PC-9 (cell line): ENCODE results near the gene COX5A. TPM values are rescaled to one million over a fixed set of nuclear protein-coding genes. Genes with fewer than 3 reads are reported as not detected.
"Not testable (repeated sequence)": the region's sequence is repeated elsewhere in the genome, so short reads cannot be mapped to it uniquely, and the experiment has no call there.

ENCODE experiments used
- BruUV-seq: library from RNA; stranded (reverse); fragments of 400-500 nt; replicated peaks from 2 replicates; lab custom pipeline; 2021; lab: Mats Ljungman, UMichigan
- CTCF ChIA-PET: fragments of 300-600 bp; sonication (Branson Sonifier 250); formaldehyde crosslinking; loops from one replicate; lab custom pipeline; 2022; ENCODE audit warnings: antibody characterized with exemption; lab: Charles Lee
- POLR2A ChIA-PET: fragments of 300-600 bp; sonication (Branson Sonifier 250); formaldehyde crosslinking; loops from one replicate; lab custom pipeline; 2022; ENCODE audit warnings: antibody characterized with exemption; ENCODE audit not compliant: unreplicated experiment; lab: Charles Lee
- DNase-seq, 2 experiments: peaks; one replicate each; pipeline versions ENCODE4 v3.0.0 to v3.0.0-alpha.2; 2015 to 2022; ENCODE audit warnings: mixed read lengths in 1 of 2
- H2AFZ ChIP-seq: fragments of 200-600 bp; sonication (generic); 2 replicates; pipeline ENCODE4 v1.8.1; 2017; ENCODE audit warnings: antibody characterized with exemption
- H3F3A ChIP-seq: fragments of 200-600 bp; sonication (generic); 2 replicates; pipeline ENCODE4 v1.8.1; 2017; ENCODE audit warnings: antibody characterized with exemption, mild to moderate bottlenecking, low read depth; ENCODE audit not compliant: insufficient read depth
- H3K27ac ChIP-seq: fragments of 200-600 bp; sonication (generic); 2 replicates; pipeline ENCODE4 v1.6.1; 2016; ENCODE audit warnings: mixed run types
- H3K27me3 ChIP-seq: fragments of 200-600 bp; sonication (generic); 2 replicates; pipeline ENCODE4 v1.6.1; 2016; ENCODE audit warnings: low read depth, mixed run types; ENCODE audit not compliant: insufficient read depth
- H3K36me3 ChIP-seq: fragments of 200-600 bp; sonication (generic); 2 replicates; pipeline ENCODE4 v1.6.1; 2016; ENCODE audit warnings: low read depth, mixed run types
- H3K4me1 ChIP-seq: fragments of 200-600 bp; sonication (generic); replicated peaks from 2 replicates; pipeline ENCODE4 v1.6.1; 2016; ENCODE audit warnings: mixed run types; ENCODE audit not compliant: insufficient read depth
- H3K4me2 ChIP-seq: fragments of 200-600 bp; sonication (generic); 2 replicates; pipeline ENCODE4 v1.6.1; 2017; ENCODE audit warnings: mixed run types
- H3K4me3 ChIP-seq: fragments of 200-600 bp; sonication (generic); 2 replicates; pipeline ENCODE4 v1.6.1; 2016; ENCODE audit warnings: mixed run types
- H3K79me2 ChIP-seq: fragments of 200-600 bp; sonication (generic); 2 replicates; pipeline ENCODE4 v1.6.1; 2017; ENCODE audit warnings: low read depth, mixed run types
- H3K9me2 ChIP-seq: fragments of 200-600 bp; sonication (generic); 2 replicates; pipeline ENCODE4 v1.8.1; 2017; ENCODE audit warnings: mild to moderate bottlenecking; ENCODE audit not compliant: insufficient read depth
- H3K9me3 ChIP-seq: fragments of 200-600 bp; sonication (generic); 2 replicates; pipeline ENCODE4 v1.8.1; 2016; ENCODE audit warnings: low read depth; ENCODE audit not compliant: insufficient read depth
- H4K20me1 ChIP-seq: fragments of 200-600 bp; sonication (generic); 2 replicates; pipeline ENCODE4 v1.8.1; 2017; ENCODE audit not compliant: insufficient read depth
- CTCF ChIP-seq: fragments of 200-600 bp; sonication (generic); conservative IDR thresholded peaks from 2 replicates; pipeline ENCODE4 v1.6.1; 2017; ENCODE audit warnings: mixed run types, antibody characterized with exemption, mild to moderate bottlenecking, moderate library complexity
- EZH2 ChIP-seq: fragments of 200-600 bp; sonication (generic); IDR thresholded peaks from 2 replicates; pipeline ENCODE4 v1.8.0; 2017; ENCODE audit warnings: antibody characterized with exemption, low read depth
- intact Hi-C: fragments of 100-400 bp; cut with micrococcal nuclease; formaldehyde crosslinking; loops from one replicate; pipeline ENCODE4 v1.10.0; 2022; ENCODE audit not compliant: unreplicated experiment
- total RNA-seq: library from RNA; stranded (reverse); gene quantifications from 2 replicates; pipeline ENCODE4 v1.2.3, GENCODE V29; 2021

COX5A gene
- total RNA-seq, 1 experiment from 2014 or later, result 247 TPM

DNA sequence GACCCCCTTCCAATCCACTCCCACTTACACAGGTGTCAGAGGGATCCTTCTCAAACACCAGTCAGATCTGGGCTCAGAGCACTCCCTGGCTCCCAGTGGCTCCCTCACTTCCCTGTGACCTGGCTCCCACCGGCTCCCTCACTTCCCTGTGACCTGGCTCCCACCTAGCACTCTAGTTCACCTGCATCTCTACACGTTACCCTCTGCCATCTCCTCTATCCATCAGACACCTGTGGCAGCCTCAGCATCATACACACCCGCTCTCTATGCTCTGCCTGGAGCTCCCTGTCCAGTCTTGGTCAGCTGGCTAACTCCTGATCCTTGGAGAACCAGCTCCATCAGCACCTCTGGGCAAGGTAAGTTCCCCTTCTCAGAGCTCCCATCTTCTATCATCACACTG is 13.1 kb upstream of the COX5A start:
- Histone ChIP-seq H3K36me3 (no peaks in the 10 kb centered on the region), H3F3A (peaks cover 32% of the 10 kb centered on the region), H3K9me3 (no peaks in the 10 kb centered on the region), H3K27ac (peak overlapping the region; percentile 43; the same call in 1 of the 2 replicates), H3K9me2 (no peaks in the 10 kb centered on the region), H3K4me2 (no peak overlapping the region), H3K4me3 (no peak overlapping the region), H4K20me1 (peaks cover 20% of the 10 kb centered on the region), H3K79me2 (peaks cover 25% of the 10 kb centered on the region), H3K27me3 (no peaks in the 10 kb centered on the region), H3K4me1 (peaks cover 23% of the 10 kb centered on the region), H2AFZ (no peak overlapping the region)
- TF ChIP-seq EZH2 (no peak), CTCF (no peak)
- DNase-seq, result no peak
- CTCF ChIA-PET, result interaction anchor here (0.6 to 1.9 kb wide), 8 partner anchors 37 to 330 kb away, joined by 3 to 11 read pairs (median 4); no protein-coding TSS in a partner anchor
- BruUV-seq, result no TSS peak
- POLR2A ChIA-PET, result interaction anchor here (0.5 kb wide), 2 partner anchors 44 to 357 kb away, joined by 4 to 5 read pairs; no protein-coding TSS in a partner anchor
- intact Hi-C loops, result loop anchor here (2.0 to 10.0 kb wide), 2 partner anchors 316 to 576 kb away; no protein-coding TSS in a partner anchor

DNA sequence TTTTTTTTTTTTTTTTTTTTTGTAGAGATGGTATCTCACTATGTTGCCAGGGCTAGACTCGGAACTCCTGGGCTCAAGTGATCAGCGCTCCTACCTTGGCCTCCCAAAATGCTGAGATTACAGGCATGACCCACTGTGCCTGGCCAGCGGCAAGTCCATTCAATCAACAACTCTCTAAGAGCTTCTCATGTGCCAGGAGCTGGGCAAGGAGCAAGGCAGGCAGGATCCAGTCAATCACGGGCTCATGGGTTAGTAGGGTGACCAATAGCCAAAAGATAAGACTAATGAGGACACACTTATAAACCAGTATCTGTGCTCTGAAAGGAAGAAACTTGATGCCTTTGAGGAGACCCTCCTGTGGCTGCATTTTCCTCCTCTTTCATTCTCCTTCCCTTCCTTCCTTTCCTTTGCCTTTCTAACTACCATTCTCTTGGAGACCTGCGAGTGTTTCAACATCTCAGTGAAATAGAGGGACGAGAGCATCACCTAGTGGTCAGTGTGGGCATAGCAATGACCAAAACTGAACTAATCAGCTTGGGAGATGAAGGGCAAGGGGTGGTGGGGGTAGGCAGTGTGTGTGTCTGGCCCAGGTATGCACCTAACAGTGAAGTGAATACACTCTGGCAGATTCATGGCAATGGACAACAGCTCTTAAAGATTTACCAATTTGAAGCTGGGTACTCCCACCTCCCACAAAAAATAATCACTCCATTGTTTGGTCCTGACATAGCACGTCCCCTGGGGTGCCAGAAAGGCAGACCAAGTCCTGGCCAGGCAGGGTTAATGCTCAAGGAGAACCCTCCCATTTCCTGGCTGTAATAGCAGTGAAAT is 12.4 kb upstream of the COX5A start:
- Histone ChIP-seq H3K9me2 (no peaks in the 10 kb centered on the region), H3K4me3 (no peak overlapping the region), H3K27ac (no peak overlapping the region), H3F3A (peaks cover 32% of the 10 kb centered on the region), H4K20me1 (peaks cover 18% of the 10 kb centered on the region), H3K79me2 (peaks cover 18% of the 10 kb centered on the region), H3K4me2 (no peak overlapping the region), H2AFZ (no peak overlapping the region), H3K36me3 (no peaks in the 10 kb centered on the region), H3K4me1 (peaks cover 23% of the 10 kb centered on the region), H3K9me3 (no peaks in the 10 kb centered on the region), H3K27me3 (no peaks in the 10 kb centered on the region)
- POLR2A ChIA-PET, result interaction anchor here (0.5 kb wide), 2 partner anchors 44 to 358 kb away, joined by 4 to 5 read pairs; no protein-coding TSS in a partner anchor
- DNase-seq, result peak; percentile 67 to 75
- TF ChIP-seq CTCF (peak; percentile 99), EZH2 (no peak)
- intact Hi-C loops, result loop anchor here (1.0 to 10.0 kb wide), 3 partner anchors 179 to 575 kb away; no protein-coding TSS in a partner anchor
- CTCF ChIA-PET, result interaction anchor here (0.6 to 1.9 kb wide), 10 partner anchors 38 to 329 kb away, joined by 3 to 11 read pairs (median 4); no protein-coding TSS in a partner anchor
- no TSS peak for BruUV-seq

- Histone ChIP-seq H3K4me2 (peak overlapping the region; percentile 77), H3K4me3 (peak overlapping the region; percentile 90), H3K9me2 (no peaks in the 10 kb centered on the region), H3K27me3 (no peaks in the 10 kb centered on the region), H2AFZ (peak overlapping the region; percentile 88), H3K79me2 (peaks cover 55% of the 10 kb centered on the region), H3F3A (peaks cover 27% of the 10 kb centered on the region; the same call in 1 of the 2 replicates), H3K9me3 (no peaks in the 10 kb centered on the region), H3K36me3 (peaks cover 8% of the 10 kb centered on the region), H4K20me1 (peaks cover 22% of the 10 kb centered on the region), H3K27ac (peak overlapping the region; percentile 88), H3K4me1 (peaks cover 14% of the 10 kb centered on the region)
- BruUV-seq, result no TSS peak
- DNase-seq, result no peak
- intact Hi-C loops, result loop anchor here (5.0 kb wide), 1 partner anchor 265 kb away; the partner anchor contains the start of gene C15orf39
- ChIA-PET POLR2A (no interaction called here), CTCF (no interaction called here)
- TF ChIP-seq CTCF (no peak), EZH2 (no peak)
These were observed 642 bp downstream of the COX5A start for GRCh38 chr15:74937272-74937589.

- CTCF ChIA-PET, DNase-seq: not testable (repeated sequence)
- intact Hi-C loops, result loop anchor here (5.0 kb wide), 1 partner anchor 267 kb away; the partner anchor contains the start of gene C15orf39
These were observed 2.7 kb downstream of the COX5A start for GRCh38 chr15:74935193-74935592.

More at GRCh38 chr15:74935193-74935592, 2.7 kb downstream of the COX5A start:
- POLR2A ChIA-PET, H3K27me3 ChIP-seq, H2AFZ ChIP-seq, H3K4me2 ChIP-seq, H3K36me3 ChIP-seq, BruUV-seq, H3K4me3 ChIP-seq, H3K27ac ChIP-seq, H3K9me3 ChIP-seq, H3K9me2 ChIP-seq: not testable (repeated sequence)
- peaks cover 14% of the 10 kb centered on the region for H3K4me1 ChIP-seq
- H3F3A ChIP-seq, result peaks cover 30% of the 10 kb centered on the region; the same call in 1 of the 2 replicates
- peaks cover 66% of the 10 kb centered on the region for H3K79me2 ChIP-seq
- H4K20me1 ChIP-seq, result peaks cover 22% of the 10 kb centered on the region
